SK-N-SH treated with all-trans-retinoic acid at 6 μM for 48 hours (cell line): ENCODE measurements around the gene CHML.

Experiments used
- ATAC-seq: fragments of 200-7000 bp; cut with Tn5 transposase; 3 replicates; pipeline ENCODE4 v1.9.1; 2020; ENCODE audit warnings: mild to moderate bottlenecking, moderate library complexity
- ARNTL ChIP-seq: fragments of 450-650 bp; formaldehyde crosslinking; IDR thresholded peaks from 2 replicates; pipeline ENCODE4 v1.5.0; 2020; ENCODE audit warnings: low read depth, mild to moderate bottlenecking, moderate library complexity, borderline replicate concordance
- CSDC2 ChIP-seq: fragments of 250-450 bp; sonication (Bioruptor Pico); IDR thresholded peaks from 2 replicates; pipeline ENCODE4 v1.5.0; 2020; ENCODE audit warnings: mild to moderate bottlenecking, moderate library complexity
- ESRRG ChIP-seq: fragments of 250-450 bp; sonication (Bioruptor Pico); IDR thresholded peaks from 2 replicates; pipeline ENCODE4 v1.6.1; 2021; ENCODE audit warnings: mild to moderate bottlenecking
- GLIS3 ChIP-seq: fragments of 250-450 bp; sonication (Bioruptor Pico); IDR thresholded peaks from 2 replicates; pipeline ENCODE4 v1.5.0; 2020; ENCODE audit warnings: mild to moderate bottlenecking, moderate library complexity
- ISL1 ChIP-seq: fragments of 250-450 bp; sonication (Bioruptor Pico); IDR thresholded peaks from 2 replicates; pipeline ENCODE4 v2.1.2; 2022; ENCODE audit warnings: mild to moderate bottlenecking, moderate library complexity
- PPARA ChIP-seq: fragments of 250-450 bp; sonication (Bioruptor Pico); IDR thresholded peaks from 2 replicates; pipeline ENCODE4 v1.5.0; 2020; ENCODE audit warnings: mild to moderate bottlenecking, borderline replicate concordance
- TCF4 ChIP-seq: fragments of 250-450 bp; sonication (Bioruptor Pico); IDR thresholded peaks from 2 replicates; pipeline ENCODE4 v1.8.0; 2021; ENCODE audit warnings: mild to moderate bottlenecking, moderate library complexity, borderline replicate concordance
- ZFP3 ChIP-seq: fragments of 250-450 bp; sonication (Bioruptor Pico); IDR thresholded peaks from 2 replicates; pipeline ENCODE4 v1.5.0; 2020; ENCODE audit warnings: mild to moderate bottlenecking, moderate library complexity
- ZFP30 ChIP-seq: fragments of 450-650 bp; formaldehyde crosslinking; IDR thresholded peaks from 2 replicates; pipeline ENCODE4 v1.5.0; 2022; ENCODE audit warnings: mild to moderate bottlenecking, moderate library complexity
- ZNF565 ChIP-seq: fragments of 450-650 bp; formaldehyde crosslinking; conservative IDR thresholded peaks from 2 replicates; pipeline ENCODE4 v1.5.0; 2020; ENCODE audit warnings: low read depth, mild to moderate bottlenecking, moderate library complexity
- ZNF8 ChIP-seq: fragments of 450-650 bp; formaldehyde crosslinking; IDR thresholded peaks from 2 replicates; pipeline ENCODE4 v1.5.0; 2020; ENCODE audit warnings: mild to moderate bottlenecking, moderate library complexity
- TF ChIP-seq, protein P1 (sequence below): fragments of 250-450 bp; sonication (Bioruptor Pico); IDR thresholded peaks from 2 replicates; pipeline ENCODE4 v1.8.0; 2020; ENCODE audit warnings: mild to moderate bottlenecking, moderate library complexity, borderline replicate concordance
- TF ChIP-seq, protein P2 (sequence below): fragments of 250-450 bp; sonication (Bioruptor Pico); IDR thresholded peaks from 2 replicates; pipeline ENCODE4 v1.5.1; 2020; ENCODE audit warnings: low read depth, mild to moderate bottlenecking, moderate library complexity

The CHML gene

DNA sequence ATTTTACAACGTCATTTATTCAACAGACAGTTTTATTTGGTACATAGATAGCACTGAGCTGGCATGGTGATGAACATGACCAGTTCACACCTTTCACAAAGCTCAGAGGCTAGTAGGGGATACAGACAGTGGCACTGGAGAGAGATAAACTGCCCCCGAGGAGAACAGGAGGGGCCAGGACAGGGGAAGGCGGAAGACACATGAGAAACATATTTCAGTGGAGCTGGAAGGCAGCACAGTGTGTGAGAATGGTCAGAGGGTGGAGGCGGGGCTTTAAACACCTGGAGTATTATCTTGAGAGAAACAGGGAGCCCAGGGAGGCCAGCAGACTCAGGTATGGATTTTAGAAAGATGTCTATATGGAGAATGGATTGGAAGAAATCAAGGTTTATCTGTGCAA, 49.5 kb downstream of the CHML start:
- no peak for ATAC-seq

More for the DNA sequence above, 49.5 kb downstream of the CHML start:
- TF ChIP-seq ISL1 (CRISPR knock-in tag): no peak
- TF ChIP-seq TCF4: no peak
- TF ChIP-seq, protein P1, sequence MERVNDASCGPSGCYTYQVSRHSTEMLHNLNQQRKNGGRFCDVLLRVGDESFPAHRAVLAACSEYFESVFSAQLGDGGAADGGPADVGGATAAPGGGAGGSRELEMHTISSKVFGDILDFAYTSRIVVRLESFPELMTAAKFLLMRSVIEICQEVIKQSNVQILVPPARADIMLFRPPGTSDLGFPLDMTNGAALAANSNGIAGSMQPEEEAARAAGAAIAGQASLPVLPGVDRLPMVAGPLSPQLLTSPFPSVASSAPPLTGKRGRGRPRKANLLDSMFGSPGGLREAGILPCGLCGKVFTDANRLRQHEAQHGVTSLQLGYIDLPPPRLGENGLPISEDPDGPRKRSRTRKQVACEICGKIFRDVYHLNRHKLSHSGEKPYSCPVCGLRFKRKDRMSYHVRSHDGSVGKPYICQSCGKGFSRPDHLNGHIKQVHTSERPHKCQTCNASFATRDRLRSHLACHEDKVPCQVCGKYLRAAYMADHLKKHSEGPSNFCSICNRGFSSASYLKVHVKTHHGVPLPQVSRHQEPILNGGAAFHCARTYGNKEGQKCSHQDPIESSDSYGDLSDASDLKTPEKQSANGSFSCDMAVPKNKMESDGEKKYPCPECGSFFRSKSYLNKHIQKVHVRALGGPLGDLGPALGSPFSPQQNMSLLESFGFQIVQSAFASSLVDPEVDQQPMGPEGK (CRISPR knock-in tag): no peak
- TF ChIP-seq, protein P2, sequence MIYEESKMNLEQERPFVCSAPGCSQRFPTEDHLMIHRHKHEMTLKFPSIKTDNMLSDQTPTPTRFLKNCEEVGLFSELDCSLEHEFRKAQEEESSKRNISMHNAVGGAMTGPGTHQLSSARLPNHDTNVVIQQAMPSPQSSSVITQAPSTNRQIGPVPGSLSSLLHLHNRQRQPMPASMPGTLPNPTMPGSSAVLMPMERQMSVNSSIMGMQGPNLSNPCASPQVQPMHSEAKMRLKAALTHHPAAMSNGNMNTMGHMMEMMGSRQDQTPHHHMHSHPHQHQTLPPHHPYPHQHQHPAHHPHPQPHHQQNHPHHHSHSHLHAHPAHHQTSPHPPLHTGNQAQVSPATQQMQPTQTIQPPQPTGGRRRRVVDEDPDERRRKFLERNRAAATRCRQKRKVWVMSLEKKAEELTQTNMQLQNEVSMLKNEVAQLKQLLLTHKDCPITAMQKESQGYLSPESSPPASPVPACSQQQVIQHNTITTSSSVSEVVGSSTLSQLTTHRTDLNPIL (CRISPR knock-in tag): no peak
- no peak for TF ChIP-seq CSDC2 (CRISPR knock-in tag)
- TF ChIP-seq ARNTL: no peak
- TF ChIP-seq PPARA: no peak
- no peak for TF ChIP-seq GLIS3
- TF ChIP-seq ZNF8 (CRISPR knock-in tag): no peak
- no peak for TF ChIP-seq ESRRG
- no peak for TF ChIP-seq ZNF565
- TF ChIP-seq ZFP30 (CRISPR knock-in tag): no peak
- no peak for TF ChIP-seq ZFP3 (CRISPR knock-in tag)
